GM12892 (cell line): ENCODE measurements around the gene TRPM3.

ENCODE experiments used
- POLR2A ChIP-seq: IDR thresholded peaks from 2 replicates; pipeline ENCODE4 v1.6.1; 2011; ENCODE audit warnings: low read depth, low read length, control low read depth
- POLR2AphosphoS5 ChIP-seq: IDR thresholded peaks from 2 replicates; pipeline ENCODE4 v1.6.1; 2011; ENCODE audit warnings: low read depth, low read length, control low read depth

- TF ChIP-seq POLR2AphosphoS5 = no peak
- no peak for TF ChIP-seq POLR2A
Observed at GRCh38 chr9:70932097-70932496, 189.3 kb downstream of the TRPM3 start.
